ENCODE data around the gene C1orf232. TPM values are rescaled to one million over a fixed set of nuclear protein-coding genes. Genes with fewer than 3 reads are reported as not detected.

C1orf232 gene
- total and polyA plus RNA-seq, 2 donors (not counting 1 experiment from before 2014, with no cell fraction given): not detected

DNA sequence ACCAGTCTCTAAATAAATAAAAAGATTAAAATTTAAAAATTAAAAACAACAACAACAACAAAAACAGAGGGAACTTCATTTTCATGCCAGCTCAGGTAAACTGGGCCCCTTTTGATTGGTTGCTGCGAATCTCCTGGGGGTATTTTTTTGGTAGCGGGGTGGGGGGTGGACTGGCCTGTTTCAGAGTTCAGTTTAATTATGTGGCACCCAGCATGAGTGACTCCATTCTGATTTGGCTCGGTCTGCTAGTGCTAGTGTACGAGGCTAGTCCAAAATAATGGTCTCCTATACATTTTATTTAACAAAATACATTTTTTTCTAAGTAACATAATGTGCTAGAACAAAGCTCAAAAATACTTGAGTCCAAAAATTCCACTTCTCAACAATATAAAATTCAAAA is 39.0 kb downstream of the C1orf232 start:
- no peak overlapping the region for H3K9ac ChIP-seq (ENCODE audit: low read length)
- ATAC-seq (ENCODE audit: low read depth): no peak
- no peak overlapping the region for H3K4me3 ChIP-seq (ENCODE audit: control extremely low read depth in 1 of 5, extremely low read depth in 1 of 5, insufficient read depth in 1 of 5, low read depth in 2 of 5, low read length in 4 of 5)
- no peaks in the 10 kb centered on the region for H3K79me2 ChIP-seq (ENCODE audit: control insufficient read depth, insufficient read depth, low read length)
- Mint-ChIP-seq H3K27ac (no peak overlapping the region), H3K27me3 (peaks cover 9% of the 10 kb centered on the region), H3K4me3 (no peak overlapping the region), H3K9me3 (ENCODE audit: insufficient read depth) (no peaks in the 10 kb centered on the region), H3K4me1 (peaks cover 21% of the 10 kb centered on the region)
- 90% methylated on average over 2 of the region's 4 CpGs for WGBS (ENCODE audit: insufficient coverage)
- H4K20me1 ChIP-seq (ENCODE audit: control insufficient read depth, insufficient read depth, low read length, poor library complexity, severe bottlenecking): no peaks in the 10 kb centered on the region
- peaks cover 18 to 21% of the 10 kb centered on the region in 2 donors for H3K4me1 ChIP-seq (ENCODE audit: control insufficient read depth in 2 of 2, insufficient read depth in 2 of 2, low read length in 2 of 2)
- H3K27ac ChIP-seq (ENCODE audit: low read length in 2 of 2): no peak overlapping the region
- intact Hi-C loops (cut with micrococcal nuclease): no loop called here
- TF ChIP-seq EZH2 (IDR thresholded peaks at IDR 0.05; ENCODE audit: borderline replicate concordance, insufficient read depth, low read depth, low read length, poor library complexity, severe bottlenecking) (no peak), CTCF (IDR thresholded peaks at IDR 0.05) (no peak)
- no peaks in the 10 kb centered on the region for H3K36me3 ChIP-seq (replicated peaks in 1 of 2; ENCODE audit: control extremely low read depth in 1 of 2, control insufficient read depth in 1 of 2, extremely low read depth in 1 of 2, insufficient read depth in 2 of 2, low read length in 1 of 2)
- peaks cover 0 to 4% (median 0%) of the 10 kb centered on the region in 3 donors for H3K9me3 ChIP-seq (ENCODE audit: control extremely low read depth in 1 of 3, control insufficient read depth in 2 of 3, insufficient read depth in 1 of 3, low read length in 2 of 3)
- no peak overlapping the region for H3K4me2 ChIP-seq (replicated peaks; ENCODE audit: low read depth, low read length, poor library complexity, severe bottlenecking)
- ChIA-PET CTCF (interaction anchor here (0.7 to 2.5 kb wide), 4 partner anchors 9 to 287 kb away, joined by 3 to 17 read pairs (median 4); no protein-coding TSS in a partner anchor), POLR2A (interaction anchor here (0.7 kb wide), 1 partner anchor 8 kb away, joined by 4 read pairs; no protein-coding TSS in a partner anchor)
- H2AFZ ChIP-seq (ENCODE audit: insufficient read depth, low read depth, low read length, poor library complexity, severe bottlenecking): no peak overlapping the region
- peaks cover 0 to 11% (median 3%) of the 10 kb centered on the region in 4 experiments for H3K27me3 ChIP-seq (replicated peaks in 1 of 4; ENCODE audit: control extremely low read depth in 1 of 4, control insufficient read depth in 3 of 4, insufficient read depth in 4 of 4, low read length in 3 of 4)
- no peak for DNase-seq

All from B cell (primary cell).